Measurements from ENCODE around the gene ITIH4.

DNA sequence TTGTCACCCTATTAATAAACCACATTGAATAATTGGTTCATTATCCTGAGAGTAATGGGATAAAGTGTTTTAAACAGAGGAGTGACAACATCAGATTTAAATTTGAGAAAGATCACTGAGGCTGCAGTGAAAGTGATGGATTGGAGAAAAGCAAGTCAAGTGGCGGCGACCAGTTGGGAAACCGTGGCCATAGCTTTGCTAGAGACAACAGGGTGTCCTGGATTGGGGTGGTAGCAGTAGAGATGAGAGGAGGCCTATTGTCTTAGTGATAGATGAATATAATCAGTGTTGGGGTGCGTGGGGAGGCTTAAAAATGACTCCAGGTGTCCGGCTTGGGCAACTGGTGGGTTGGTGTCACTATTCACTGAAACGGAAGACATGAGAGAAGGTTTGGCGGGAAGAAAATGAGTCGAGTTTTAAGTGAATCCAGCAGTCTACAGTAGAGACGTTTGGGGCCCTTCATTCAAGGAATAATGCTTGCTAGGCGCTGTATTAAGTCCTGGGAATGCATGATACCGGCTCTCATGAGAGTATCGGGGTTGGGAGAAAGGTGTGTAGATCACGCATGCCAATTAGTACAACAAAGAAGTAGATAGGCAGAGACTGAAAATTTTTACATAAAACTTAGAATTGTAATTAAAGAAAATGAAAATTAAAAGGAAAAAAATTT is 60.6 kb downstream of the ITIH4 start:
- TF ChIP-seq, protein P1, sequence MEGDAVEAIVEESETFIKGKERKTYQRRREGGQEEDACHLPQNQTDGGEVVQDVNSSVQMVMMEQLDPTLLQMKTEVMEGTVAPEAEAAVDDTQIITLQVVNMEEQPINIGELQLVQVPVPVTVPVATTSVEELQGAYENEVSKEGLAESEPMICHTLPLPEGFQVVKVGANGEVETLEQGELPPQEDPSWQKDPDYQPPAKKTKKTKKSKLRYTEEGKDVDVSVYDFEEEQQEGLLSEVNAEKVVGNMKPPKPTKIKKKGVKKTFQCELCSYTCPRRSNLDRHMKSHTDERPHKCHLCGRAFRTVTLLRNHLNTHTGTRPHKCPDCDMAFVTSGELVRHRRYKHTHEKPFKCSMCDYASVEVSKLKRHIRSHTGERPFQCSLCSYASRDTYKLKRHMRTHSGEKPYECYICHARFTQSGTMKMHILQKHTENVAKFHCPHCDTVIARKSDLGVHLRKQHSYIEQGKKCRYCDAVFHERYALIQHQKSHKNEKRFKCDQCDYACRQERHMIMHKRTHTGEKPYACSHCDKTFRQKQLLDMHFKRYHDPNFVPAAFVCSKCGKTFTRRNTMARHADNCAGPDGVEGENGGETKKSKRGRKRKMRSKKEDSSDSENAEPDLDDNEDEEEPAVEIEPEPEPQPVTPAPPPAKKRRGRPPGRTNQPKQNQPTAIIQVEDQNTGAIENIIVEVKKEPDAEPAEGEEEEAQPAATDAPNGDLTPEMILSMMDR (IDR thresholded peaks at IDR 0.05): no peak
- no peak for TF ChIP-seq POLR2A (IDR thresholded peaks at IDR 0.05)

All from heart left ventricle (tissue), 13 donors.